Gastrocnemius medialis (tissue), 4 donors: Measurements from ENCODE around the gene DGCR8. TPM values are rescaled to one million over a fixed set of nuclear protein-coding genes. Genes with fewer than 3 reads are reported as not detected.
"Not testable (repeated sequence)": the region's sequence is repeated elsewhere in the genome, so short reads cannot be mapped to it uniquely, and the experiment has no call there.

Experiments used
- ATAC-seq, 2 donors: fragments of 150-250 bp; one replicate each; pipeline ENCODE4 v1.9.1; 2016
- DNase-seq, 2 donors: peaks; one replicate each; pipeline ENCODE4 v3.0.0-alpha.2; 2019
- H3K27ac ChIP-seq, 4 donors: fragments of 200-600 bp; sonication (generic); 1 replicate in 1 of 4; 2 replicates in 3 of 4; pipeline ENCODE4 v1.5.1; 2016 to 2018; ENCODE audit warnings: mild to moderate bottlenecking in 2 of 4, moderate library complexity in 1 of 4
- H3K27me3 ChIP-seq, 3 donors: fragments of 200-600 bp; sonication (generic) in 2 of 3; 1 replicate in 1 of 3; 2 replicates in 2 of 3; pipeline versions ENCODE4 v1.5.1 to v1.6.0; 2016 to 2019; ENCODE audit warnings: mild to moderate bottlenecking in 1 of 3, moderate library complexity in 1 of 3
- H3K36me3 ChIP-seq, 2 donors: fragments of 200-600 bp; sonication (generic) in 1 of 2; one replicate each; pipeline ENCODE4 v1.5.1; 2017 to 2018
- H3K4me1 ChIP-seq, 2 donors: fragments of 200-600 bp; sonication (generic) in 1 of 2; one replicate each; pipeline ENCODE4 v1.5.1; 2016 to 2017; ENCODE audit warnings: mild to moderate bottlenecking in 2 of 2
- H3K4me3 ChIP-seq, 4 donors: fragments of 200-600 bp; sonication (generic) in 3 of 4; 1 replicate in 1 of 4; 2 replicates in 3 of 4; pipeline ENCODE4 v1.5.1; 2016 to 2019; ENCODE audit warnings: mild to moderate bottlenecking in 2 of 4
- H3K9me3 ChIP-seq, 3 donors: fragments of 200-600 bp; sonication (generic) in 2 of 3; 1 replicate in 1 of 3; 2 replicates in 2 of 3; pipeline ENCODE4 v1.5.1; 2016 to 2019
- POLR2A ChIP-seq, 2 donors: fragments of 450-650 bp; IDR thresholded peaks; one replicate each; pipeline ENCODE4 v1.6.1; 2017; ENCODE audit warnings: antibody characterized with exemption in 2 of 2, mild to moderate bottlenecking in 2 of 2, moderate library complexity in 2 of 2
- in situ Hi-C, 4 donors: fragments of 200-750 bp; cut with MboI; loops; one replicate each; pipeline versions ENCODE4 v1.15.0 to v1.8.0; 2017; ENCODE audit warnings: low sequenced_read_pairs in 4 of 4
- intact Hi-C: fragments of 100-400 bp; cut with DNase I; formaldehyde crosslinking; loops from one replicate; pipeline ENCODE4 v1.15.1; 2023; ENCODE audit warnings: low total_unique reads
- total RNA-seq, 4 donors: library from RNA; depleted of rRNA; stranded (reverse); fragments of >200 nt; gene quantifications; one replicate each; pipeline versions ENCODE4 v1.1.0 to v1.2.3, GENCODE V29; 2016
- TF ChIP-seq, protein P1 (sequence below), 5 experiments: fragments of 450-650 bp in 3 of 5; fragments of 200-600 bp in 2 of 5; sonication (generic) in 2 of 5; IDR thresholded peaks in 4 of 5; conservative IDR thresholded peaks in 1 of 5; 1 replicate in 4 of 5; 2 replicates in 1 of 5; pipeline ENCODE4 v1.5.1; 2016 to 2019; ENCODE audit warnings: antibody characterized with exemption in 5 of 5, mild to moderate bottlenecking in 3 of 5, moderate library complexity in 3 of 5

Gene DGCR8
- total RNA-seq, 4 donors from 2014 or later, result 5.2 to 16.5 (median 11.2) TPM

DNA sequence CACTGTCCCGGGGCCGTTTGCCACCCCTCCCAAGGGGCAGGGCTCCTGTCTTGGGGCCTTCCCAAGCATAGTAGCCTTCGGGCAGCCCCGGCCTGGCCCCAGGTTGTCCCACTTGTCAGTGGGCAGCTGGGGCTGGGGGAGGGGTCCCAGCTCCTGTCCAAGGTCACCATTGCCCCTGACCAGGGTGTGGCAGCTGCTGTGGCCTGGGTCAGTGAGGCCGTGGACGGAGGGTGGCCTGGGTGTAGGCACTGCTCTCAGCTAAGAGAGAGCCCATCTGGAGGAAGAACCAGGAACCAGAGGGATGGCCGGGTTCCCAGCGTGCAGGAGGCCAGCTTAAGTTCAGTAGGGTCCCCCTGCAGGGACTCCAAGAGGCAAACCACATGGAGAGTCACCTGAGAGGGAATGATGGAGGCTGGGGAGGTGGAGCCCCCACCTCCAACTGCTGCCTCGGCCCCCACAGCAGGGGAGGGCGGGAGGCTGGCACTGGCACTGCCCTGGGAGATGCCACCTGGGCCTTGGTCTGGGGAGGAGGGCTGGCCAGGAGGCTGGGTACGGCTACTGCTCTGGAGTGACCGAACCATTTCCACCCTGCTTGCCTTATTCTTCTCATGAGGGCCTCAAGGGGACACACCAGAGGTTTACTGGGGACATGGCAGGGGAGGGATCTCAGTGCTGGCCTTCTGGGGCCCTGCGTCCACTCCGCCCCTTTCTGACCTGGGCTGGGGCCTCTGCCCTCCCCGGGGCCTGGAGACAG lies 77.6 kb downstream of the DGCR8 start:
- H3K4me1 ChIP-seq, result no peaks in the 10 kb centered on the region
- intact Hi-C loops, result loop anchor here (1.0 to 5.0 kb wide), 2 partner anchors 110 to 128 kb away; partner anchors contain the start of gene RTN4R
- no peak for ATAC-seq
- no peak overlapping the region for H3K27ac ChIP-seq
- in situ Hi-C loops, result loop anchor here (10.0 kb wide), 1 partner anchor 137 kb away; no protein-coding TSS in a partner anchor
- H3K4me3 ChIP-seq, result no peak overlapping the region
- H3K9me3 ChIP-seq, result no peaks in the 10 kb centered on the region
- no peaks in the 10 kb centered on the region for H3K36me3 ChIP-seq
- no peaks in the 10 kb centered on the region for H3K27me3 ChIP-seq
- no peak for DNase-seq
- no peak for TF ChIP-seq POLR2A (IDR thresholded peaks at IDR 0.05)
- TF ChIP-seq, protein P1, sequence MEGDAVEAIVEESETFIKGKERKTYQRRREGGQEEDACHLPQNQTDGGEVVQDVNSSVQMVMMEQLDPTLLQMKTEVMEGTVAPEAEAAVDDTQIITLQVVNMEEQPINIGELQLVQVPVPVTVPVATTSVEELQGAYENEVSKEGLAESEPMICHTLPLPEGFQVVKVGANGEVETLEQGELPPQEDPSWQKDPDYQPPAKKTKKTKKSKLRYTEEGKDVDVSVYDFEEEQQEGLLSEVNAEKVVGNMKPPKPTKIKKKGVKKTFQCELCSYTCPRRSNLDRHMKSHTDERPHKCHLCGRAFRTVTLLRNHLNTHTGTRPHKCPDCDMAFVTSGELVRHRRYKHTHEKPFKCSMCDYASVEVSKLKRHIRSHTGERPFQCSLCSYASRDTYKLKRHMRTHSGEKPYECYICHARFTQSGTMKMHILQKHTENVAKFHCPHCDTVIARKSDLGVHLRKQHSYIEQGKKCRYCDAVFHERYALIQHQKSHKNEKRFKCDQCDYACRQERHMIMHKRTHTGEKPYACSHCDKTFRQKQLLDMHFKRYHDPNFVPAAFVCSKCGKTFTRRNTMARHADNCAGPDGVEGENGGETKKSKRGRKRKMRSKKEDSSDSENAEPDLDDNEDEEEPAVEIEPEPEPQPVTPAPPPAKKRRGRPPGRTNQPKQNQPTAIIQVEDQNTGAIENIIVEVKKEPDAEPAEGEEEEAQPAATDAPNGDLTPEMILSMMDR (IDR thresholded peaks at IDR 0.05 in 4 of 5, conservative IDR thresholded peaks at IDR 0.05 in 1 of 5), result no peak

GRCh38 chr22:20158391-20159036 lies 78.5 kb downstream of the DGCR8 start:
- Histone ChIP-seq H3K4me1 (no peaks in the 10 kb centered on the region), H3K36me3 (no peaks in the 10 kb centered on the region), H3K27ac (no peak overlapping the region), H3K27me3 (no peaks in the 10 kb centered on the region), H3K9me3 (no peaks in the 10 kb centered on the region), H3K4me3 (no peak overlapping the region)
- intact Hi-C loops, result loop anchor here (5.0 kb wide), 1 partner anchor 109 kb away; the partner anchor contains the start of gene RTN4R
- in situ Hi-C loops, result loop anchor here (10.0 kb wide), 1 partner anchor 136 kb away; no protein-coding TSS in a partner anchor
- DNase-seq (no peak), ATAC-seq (no peak)
- TF ChIP-seq, protein P1 (IDR thresholded peaks at IDR 0.05 in 4 of 5, conservative IDR thresholded peaks at IDR 0.05 in 1 of 5), result no peak
- no peak for TF ChIP-seq POLR2A (IDR thresholded peaks at IDR 0.05)

GRCh38 chr22:20159076-20159475 lies 79.0 kb downstream of the DGCR8 start:
- Histone ChIP-seq H3K27me3 (no peaks in the 10 kb centered on the region), H3K4me3 (no peak overlapping the region), H3K4me1 (no peaks in the 10 kb centered on the region), H3K9me3 (no peaks in the 10 kb centered on the region), H3K27ac (no peak overlapping the region), H3K36me3 (no peaks in the 10 kb centered on the region)
- DNase-seq (no peak), ATAC-seq (no peak)
- TF ChIP-seq, protein P1 (IDR thresholded peaks at IDR 0.05 in 4 of 5, conservative IDR thresholded peaks at IDR 0.05 in 1 of 5), result no peak
- no peak for TF ChIP-seq POLR2A (IDR thresholded peaks at IDR 0.05)
- in situ Hi-C loops (loop anchor here (10.0 kb wide), 1 partner anchor 136 kb away; no protein-coding TSS in a partner anchor), intact Hi-C loops (loop anchor here (5.0 kb wide), 1 partner anchor 108 kb away; the partner anchor contains the start of gene RTN4R)

DNA sequence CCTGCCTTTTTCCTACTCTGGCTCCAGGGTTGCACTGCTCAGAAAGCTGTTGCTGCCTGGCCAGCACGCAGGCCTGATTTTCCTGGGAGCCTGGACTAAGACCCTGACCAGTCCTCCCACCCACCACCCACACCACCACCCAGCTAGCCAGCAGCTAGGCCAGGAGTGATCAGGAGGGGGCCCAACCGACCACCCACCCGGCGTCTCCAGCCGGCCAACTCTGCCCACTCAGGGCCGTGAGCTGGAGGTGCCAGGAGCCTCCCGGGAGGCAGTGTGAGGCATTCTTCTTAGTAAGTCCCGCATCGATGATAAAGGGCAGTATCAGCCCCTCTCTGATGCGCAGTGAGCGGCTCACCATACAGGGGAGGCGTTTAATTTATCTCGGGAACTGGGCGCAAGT lies 79.5 kb downstream of the DGCR8 start:
- not testable (repeated sequence) for ATAC-seq, H3K27me3 ChIP-seq, H3K9me3 ChIP-seq, H3K4me1 ChIP-seq, H3K4me3 ChIP-seq, H3K36me3 ChIP-seq, DNase-seq, H3K27ac ChIP-seq
- intact Hi-C loops, result loop anchor here (5.0 kb wide), 1 partner anchor 108 kb away; the partner anchor contains the start of gene RTN4R
- in situ Hi-C loops, result loop anchor here (10.0 kb wide), 1 partner anchor 135 kb away; no protein-coding TSS in a partner anchor

DNA sequence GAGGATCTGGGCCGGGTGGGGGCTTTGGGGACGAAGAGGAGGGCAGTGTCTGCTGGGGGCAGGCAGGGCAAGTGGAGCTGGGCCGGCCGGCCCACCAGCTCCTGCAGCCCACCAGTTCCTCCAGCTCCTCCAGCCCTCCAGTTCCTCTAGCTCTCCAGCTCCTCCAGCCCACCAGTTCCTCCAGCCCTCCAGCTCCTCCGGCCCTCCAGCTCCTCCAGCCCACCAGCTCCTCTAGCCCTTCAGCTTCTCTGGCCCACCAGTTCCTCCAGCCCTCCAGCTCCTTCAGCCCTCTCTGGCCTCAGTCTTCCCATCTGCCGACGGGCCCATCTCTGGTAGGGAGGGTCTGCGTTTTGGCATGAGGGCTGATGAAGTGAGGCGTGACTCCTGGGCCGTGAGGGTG lies 80.0 kb downstream of the DGCR8 start:
- DNase-seq, result no peak
- Histone ChIP-seq H3K27me3 (no peaks in the 10 kb centered on the region), H3K9me3 (no peaks in the 10 kb centered on the region), H3K36me3 (no peaks in the 10 kb centered on the region), H3K27ac (no peak overlapping the region), H3K4me3 (no peak overlapping the region), H3K4me1 (no peaks in the 10 kb centered on the region)
- in situ Hi-C loops, result no loop called here
- TF ChIP-seq POLR2A (IDR thresholded peaks at IDR 0.05), result no peak
- TF ChIP-seq, protein P1 (IDR thresholded peaks at IDR 0.05 in 4 of 5, conservative IDR thresholded peaks at IDR 0.05 in 1 of 5), result no peak
- ATAC-seq, result no peak
- intact Hi-C loops, result no loop called here
